Measurements from ENCODE around the gene RCBTB2. TPM values are rescaled to one million over a fixed set of nuclear protein-coding genes. Genes with fewer than 3 reads are reported as not detected.

The RCBTB2 gene
- total RNA-seq, 2 donors from 2014 or later = 3.1 to 7.3 TPM

DNA sequence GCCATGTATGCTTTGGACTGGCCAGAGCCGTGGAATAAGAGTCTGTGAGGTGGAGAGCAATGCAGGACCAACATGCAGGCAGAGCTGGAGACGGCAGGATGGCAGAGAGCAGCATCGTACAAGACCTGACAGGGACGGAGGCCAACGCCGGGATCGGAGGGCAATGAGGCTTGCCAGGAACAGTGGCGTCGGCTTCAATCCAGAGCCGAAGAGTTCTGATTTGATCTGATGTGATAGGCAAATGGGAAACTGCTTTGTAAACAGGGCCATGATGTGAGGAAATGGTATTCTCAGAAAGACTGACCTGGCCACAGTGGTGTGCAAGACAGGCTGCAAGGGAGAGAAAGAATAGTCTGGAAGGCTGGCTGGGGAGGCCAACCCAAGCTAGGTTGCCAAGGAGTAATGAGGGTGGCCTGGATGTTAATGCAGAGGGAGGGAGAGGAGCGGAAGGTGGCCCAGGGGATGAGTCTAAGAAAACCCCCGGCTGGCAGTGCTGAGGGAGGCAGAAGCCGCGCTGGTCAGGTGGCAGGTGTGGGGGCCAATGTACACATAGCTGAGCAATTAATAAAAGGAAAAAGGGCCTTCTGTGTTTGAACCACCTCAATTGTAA is 26.7 kb downstream of the RCBTB2 start:
- WGBS, 2 experiments (ENCODE audit: insufficient coverage in 1 of 2, insufficient read length in 1 of 2) = 94 to 95% methylated on average over 10 to 14 of the region's 14 CpGs

GRCh38 chr13:48505597-48506091 is 27.2 kb downstream of the RCBTB2 start:
- H3K36me3 Mint-ChIP-seq (ENCODE audit: low read depth) = no peaks in the 10 kb centered on the region
- Histone ChIP-seq H3K4me1 (ENCODE audit: control insufficient read depth, insufficient read depth, low read length) (no peaks in the 10 kb centered on the region), H3K36me3 (ENCODE audit: control insufficient read depth, insufficient read depth, low read length) (no peaks in the 10 kb centered on the region), H3K9me3 (ENCODE audit: control insufficient read depth, low read length) (no peaks in the 10 kb centered on the region), H3K27ac (ENCODE audit: low read depth, low read length) (no peak overlapping the region), H3K27me3 (ENCODE audit: control insufficient read depth, insufficient read depth, low read length, poor library complexity, severe bottlenecking) (peaks cover 40% of the 10 kb centered on the region), H3K9ac (ENCODE audit: extremely low read depth, low read length, poor library complexity, severe bottlenecking) (no peak overlapping the region), H3K4me3 (ENCODE audit: low read length) (no peak overlapping the region)
- WGBS, 2 experiments (ENCODE audit: insufficient coverage in 1 of 2, insufficient read length in 1 of 2) = 90 to 95% methylated on average over 6 to 11 of the region's 11 CpGs
- no peak for TF ChIP-seq CTCF (conservative IDR thresholded peaks at IDR 0.05)
- no peak overlapping the region for H3K27ac Mint-ChIP-seq
- no peak for DNase-seq
- no peaks in the 10 kb centered on the region for H3K9me3 Mint-ChIP-seq
- H3K4me3 Mint-ChIP-seq = no peak overlapping the region
- peaks cover 19% of the 10 kb centered on the region for H3K4me1 Mint-ChIP-seq
- H3K27me3 Mint-ChIP-seq (ENCODE audit: insufficient read depth) = peaks cover 44% of the 10 kb centered on the region

More for the DNA sequence above, 26.7 kb downstream of the RCBTB2 start:
- H3K27ac ChIP-seq (ENCODE audit: low read depth, low read length) = no peak overlapping the region
- Mint-ChIP-seq H3K27me3 (ENCODE audit: insufficient read depth) (peaks cover 46% of the 10 kb centered on the region), H3K27ac (peak overlapping the region; percentile 32), H3K4me1 (peaks cover 17% of the 10 kb centered on the region), H3K9me3 (no peaks in the 10 kb centered on the region), H3K36me3 (ENCODE audit: low read depth) (no peaks in the 10 kb centered on the region), H3K4me3 (no peak overlapping the region)
- H3K27me3 ChIP-seq (ENCODE audit: control insufficient read depth, insufficient read depth, low read length, poor library complexity, severe bottlenecking) = peaks cover 44% of the 10 kb centered on the region
- TF ChIP-seq CTCF (conservative IDR thresholded peaks at IDR 0.05) = no peak
- DNase-seq = no peak
- H3K4me3 ChIP-seq (ENCODE audit: low read length) = no peak overlapping the region
- H3K4me1 ChIP-seq (ENCODE audit: control insufficient read depth, insufficient read depth, low read length) = no peaks in the 10 kb centered on the region
- H3K9ac ChIP-seq (ENCODE audit: extremely low read depth, low read length, poor library complexity, severe bottlenecking) = no peak overlapping the region
- no peaks in the 10 kb centered on the region for H3K9me3 ChIP-seq (ENCODE audit: control insufficient read depth, low read length)
- no peaks in the 10 kb centered on the region for H3K36me3 ChIP-seq (ENCODE audit: control insufficient read depth, insufficient read depth, low read length)

GRCh38 chr13:48505012-48505411 is 27.9 kb downstream of the RCBTB2 start:
- Mint-ChIP-seq H3K27ac (no peak overlapping the region), H3K4me3 (no peak overlapping the region), H3K27me3 (ENCODE audit: insufficient read depth) (peaks cover 38% of the 10 kb centered on the region), H3K4me1 (peaks cover 15% of the 10 kb centered on the region), H3K9me3 (no peaks in the 10 kb centered on the region), H3K36me3 (ENCODE audit: low read depth) (no peaks in the 10 kb centered on the region)
- H3K9ac ChIP-seq (ENCODE audit: extremely low read depth, low read length, poor library complexity, severe bottlenecking) = no peak overlapping the region
- H3K36me3 ChIP-seq (ENCODE audit: control insufficient read depth, insufficient read depth, low read length) = no peaks in the 10 kb centered on the region
- 90 to 91% methylated on average over 3 to 4 of the region's 4 CpGs for WGBS, 2 experiments (ENCODE audit: insufficient coverage in 1 of 2, insufficient read length in 1 of 2)
- H3K27ac ChIP-seq (ENCODE audit: low read depth, low read length) = no peak overlapping the region
- peak; percentile 47 for TF ChIP-seq CTCF (conservative IDR thresholded peaks at IDR 0.05)
- no peak overlapping the region for H3K4me3 ChIP-seq (ENCODE audit: low read length)
- no peaks in the 10 kb centered on the region for H3K4me1 ChIP-seq (ENCODE audit: control insufficient read depth, insufficient read depth, low read length)
- DNase-seq = peak; percentile 75
- H3K27me3 ChIP-seq (ENCODE audit: control insufficient read depth, insufficient read depth, low read length, poor library complexity, severe bottlenecking) = peaks cover 33% of the 10 kb centered on the region
- no peaks in the 10 kb centered on the region for H3K9me3 ChIP-seq (ENCODE audit: control insufficient read depth, low read length)

All from endodermal cell (in vitro differentiated cells).